ENCODE measurements around the gene SLC44A4.
"Not testable (repeated sequence)": the region's sequence is repeated elsewhere in the genome, so short reads cannot be mapped to it uniquely, and the experiment has no call there.

SLC44A4 gene

DNA sequence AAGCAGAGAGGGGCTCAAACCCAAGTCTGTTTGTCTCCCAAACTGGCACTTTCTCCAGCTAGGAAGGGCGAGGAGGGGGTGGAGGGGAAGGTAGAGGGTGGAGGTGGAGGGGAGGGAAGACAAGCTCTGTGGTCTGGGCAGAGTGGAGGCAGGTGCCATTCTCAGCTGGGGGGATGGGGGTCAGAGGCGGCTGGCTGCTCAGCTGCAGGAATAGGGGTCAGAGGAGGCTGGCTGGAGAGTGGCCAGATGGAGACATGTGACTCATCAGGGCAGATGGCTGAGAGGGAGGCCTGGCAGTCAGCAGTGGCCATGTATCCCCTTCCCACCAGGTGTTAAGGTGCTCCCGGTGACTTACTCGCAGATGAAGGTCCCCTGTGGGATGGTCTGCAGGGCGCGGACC is 3.5 kb upstream of the SLC44A4 start:
- DNase-seq (ENCODE audit: low read depth), result no peak
- no peak overlapping the region for H3K4me3 ChIP-seq (ENCODE audit: low read depth, low read length)

DNA sequence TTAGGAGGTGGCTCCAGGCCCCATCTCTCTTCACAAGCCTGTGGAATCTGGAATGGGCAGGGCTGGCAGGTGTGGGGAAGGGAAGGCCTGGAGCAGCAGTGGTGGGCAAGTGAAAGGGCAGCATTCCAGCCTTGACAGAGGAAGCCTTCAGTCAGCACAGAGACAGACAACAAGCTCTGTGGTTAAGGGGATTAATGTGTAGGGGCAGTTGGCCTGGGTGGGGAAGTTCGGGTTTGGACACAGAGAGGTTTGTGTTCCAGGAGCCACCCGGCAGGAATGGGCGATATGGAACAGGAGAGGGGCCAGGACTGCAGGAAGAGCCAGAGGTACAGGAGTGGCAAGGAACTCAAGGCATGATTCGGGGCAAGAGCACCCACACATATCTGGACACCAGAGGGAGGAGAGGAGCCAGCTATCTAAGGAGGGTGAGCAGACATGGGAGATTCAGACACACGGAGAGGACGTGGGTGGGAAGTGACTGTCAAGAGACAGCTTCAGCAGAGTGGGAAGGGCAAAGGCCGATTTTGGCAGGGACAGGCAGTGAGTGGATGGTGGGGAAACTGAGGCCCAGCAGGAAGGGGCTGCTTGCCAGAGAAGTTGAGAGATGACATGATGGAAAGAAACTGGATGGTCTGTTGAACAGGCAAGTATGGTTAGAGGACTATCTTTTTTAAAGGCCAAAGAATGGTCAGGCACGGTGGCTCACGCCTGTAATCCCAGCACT is 2.5 kb upstream of the SLC44A4 start:
- no peak overlapping the region for H3K4me3 ChIP-seq (ENCODE audit: low read depth, low read length)
- no peak for DNase-seq (ENCODE audit: low read depth)

- DNase-seq (ENCODE audit: low read depth), result no peak
- H3K4me3 ChIP-seq (ENCODE audit: low read depth, low read length), result no peak overlapping the region
Measured at GRCh38 chr6:31880616-31881015, 1.8 kb upstream of the SLC44A4 start.

- H3K4me3 ChIP-seq (ENCODE audit: low read depth, low read length), result no peak overlapping the region
- no peak for DNase-seq (ENCODE audit: low read depth)
Measured at GRCh38 chr6:31879901-31880300, 1.1 kb upstream of the SLC44A4 start.

DNA sequence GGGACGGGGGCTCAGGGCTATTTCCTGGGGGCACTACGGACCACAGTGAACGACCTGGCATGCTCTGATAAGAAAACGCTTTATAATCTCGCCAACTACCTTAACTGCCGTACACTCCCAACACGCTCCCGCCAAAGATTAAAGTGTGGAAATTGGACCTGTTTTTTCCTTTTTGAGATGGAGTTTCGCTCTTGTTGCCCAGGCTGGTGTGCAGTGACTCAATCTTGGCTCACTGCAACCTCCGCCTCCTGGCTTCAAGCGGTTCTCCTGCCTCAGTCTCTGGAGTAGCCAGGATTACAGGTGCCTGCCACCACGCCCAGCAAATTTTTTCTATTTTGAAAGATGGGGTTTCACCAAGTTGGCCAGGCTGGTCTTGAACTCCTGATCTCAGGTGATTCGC is 346 bp upstream of the SLC44A4 start:
- H3K4me3 ChIP-seq (ENCODE audit: low read depth, low read length), result no peak overlapping the region
- DNase-seq (ENCODE audit: low read depth), result no peak

GRCh38 chr6:31878222-31878621 is 575 bp downstream of the SLC44A4 start:
- H3K4me3 ChIP-seq (ENCODE audit: low read depth, low read length), result no peak overlapping the region
- no peak for DNase-seq (ENCODE audit: low read depth)

DNA sequence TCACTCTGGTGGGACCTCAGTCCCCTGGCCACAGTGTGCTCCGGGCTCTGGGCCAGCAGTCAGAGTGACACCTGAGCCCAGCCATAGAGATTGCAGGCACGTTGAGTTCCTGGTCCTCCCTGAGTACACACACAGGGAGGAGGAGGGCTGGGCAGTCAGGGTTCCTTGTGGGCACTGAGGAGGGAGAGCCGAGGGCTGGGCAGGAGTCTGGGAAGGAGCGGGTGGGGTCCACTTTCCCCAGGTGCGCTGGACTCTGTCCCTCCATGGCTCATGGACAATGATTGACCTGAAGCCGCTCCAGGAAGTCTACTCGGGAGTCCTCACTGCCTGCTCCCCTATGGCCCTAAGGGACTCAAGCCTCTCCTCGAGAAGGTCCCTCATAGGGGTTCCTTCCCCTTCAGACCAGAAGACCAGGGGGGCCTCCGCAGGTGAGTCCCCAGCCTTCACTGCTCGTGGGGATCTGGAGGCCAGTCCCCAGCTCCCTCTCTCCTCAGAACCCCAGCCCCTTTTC is 1.1 kb downstream of the SLC44A4 start:
- H3K4me3 ChIP-seq (ENCODE audit: low read depth, low read length), result no peak overlapping the region
- no peak for DNase-seq (ENCODE audit: low read depth)

GRCh38 chr6:31877125-31877650 is 1.6 kb downstream of the SLC44A4 start:
- no peak for DNase-seq (ENCODE audit: low read depth)
- no peak overlapping the region for H3K4me3 ChIP-seq (ENCODE audit: low read depth, low read length)

GRCh38 chr6:31876357-31876756 is 2.4 kb downstream of the SLC44A4 start:
- H3K4me3 ChIP-seq (ENCODE audit: low read depth, low read length), result no peak overlapping the region
- DNase-seq (ENCODE audit: low read depth), result no peak

DNA sequence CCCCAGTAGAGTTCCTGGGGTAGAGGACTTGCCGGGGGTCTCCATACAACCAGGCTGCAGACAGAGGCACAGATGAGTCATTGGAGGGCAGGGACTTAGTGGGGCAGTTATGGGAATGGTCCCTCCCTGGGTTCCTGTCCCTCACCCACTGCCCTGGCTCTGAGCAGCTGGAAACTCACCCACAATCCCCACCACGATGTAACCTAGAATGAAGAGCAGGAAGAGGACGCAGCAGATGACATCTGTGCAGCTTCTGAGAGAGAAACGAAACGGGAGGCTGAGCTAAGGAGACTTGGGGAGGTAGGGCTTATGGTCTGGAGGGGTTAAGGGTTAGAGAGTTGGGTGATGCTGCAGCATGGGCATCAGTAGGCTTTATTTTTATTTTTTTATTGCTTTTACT is 2.9 kb downstream of the SLC44A4 start:
- no peak for DNase-seq (ENCODE audit: low read depth)
- no peak overlapping the region for H3K4me3 ChIP-seq (ENCODE audit: low read depth, low read length)

DNA sequence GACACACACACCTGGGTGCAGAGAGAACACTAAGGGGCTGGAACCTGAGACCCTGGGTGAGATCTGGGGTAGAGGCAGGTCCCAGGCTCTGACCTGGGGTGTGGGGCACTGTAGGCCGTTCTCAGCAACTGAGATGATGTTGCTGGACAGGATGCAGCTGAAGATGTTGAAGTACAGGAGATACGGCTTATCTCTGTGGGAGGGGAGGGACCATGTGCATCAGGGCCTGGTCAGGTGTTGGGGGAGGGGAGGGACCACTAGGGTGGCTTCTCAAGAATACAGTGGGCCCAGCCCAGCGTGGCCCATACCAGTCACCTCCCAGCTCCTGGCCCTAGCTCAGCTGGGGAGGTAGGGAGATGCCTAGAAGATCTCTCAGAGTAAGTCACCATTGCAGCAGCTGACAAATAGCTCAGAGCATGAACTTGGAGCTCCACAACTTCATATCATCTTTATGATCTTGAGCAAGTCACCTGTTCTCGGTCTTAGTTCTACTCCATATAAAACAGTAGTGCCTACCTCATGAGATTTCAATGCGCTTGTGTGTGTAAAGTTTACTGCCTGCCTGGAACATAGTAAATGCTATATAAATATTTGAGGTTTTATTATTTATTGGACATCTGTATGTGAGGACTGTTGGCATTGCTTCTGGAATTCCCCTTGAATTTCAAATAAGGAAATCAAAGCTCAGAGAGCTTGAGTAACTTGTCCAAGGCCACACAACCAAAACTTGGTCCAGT is 3.8 kb downstream of the SLC44A4 start:
- DNase-seq (ENCODE audit: low read depth), result no peak
- H3K4me3 ChIP-seq (ENCODE audit: low read depth, low read length), result no peak overlapping the region

DNA sequence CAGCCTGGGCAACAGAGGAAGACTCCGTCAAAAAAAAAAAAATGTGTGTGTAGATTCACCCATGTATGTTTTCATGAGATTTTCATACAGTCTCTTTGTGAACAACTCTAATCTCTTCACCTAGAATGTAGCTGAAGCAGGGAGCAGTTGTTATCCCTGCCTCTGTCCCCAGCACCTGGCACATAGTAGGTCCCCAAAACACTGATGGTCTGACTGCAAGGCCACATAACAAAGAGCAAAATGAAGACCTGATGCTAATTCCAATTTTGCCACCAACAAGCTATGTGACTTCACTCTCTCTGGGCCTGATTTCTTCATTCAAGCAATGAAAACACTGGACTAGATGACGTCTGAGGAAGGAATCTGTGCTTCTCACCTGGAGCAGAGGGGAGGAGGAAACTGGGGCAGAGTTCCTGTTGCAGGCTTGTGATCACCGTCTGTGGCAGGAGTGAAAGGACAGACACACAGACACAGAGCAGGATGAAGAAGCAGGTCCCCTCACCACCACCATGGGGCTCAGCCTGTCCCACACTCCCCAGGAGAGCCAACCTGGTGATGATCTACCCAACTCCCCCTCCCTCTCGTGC is 4.6 kb downstream of the SLC44A4 start:
- H3K4me3 ChIP-seq (ENCODE audit: low read depth, low read length), result no peak overlapping the region
- no peak for DNase-seq (ENCODE audit: low read depth)

DNA sequence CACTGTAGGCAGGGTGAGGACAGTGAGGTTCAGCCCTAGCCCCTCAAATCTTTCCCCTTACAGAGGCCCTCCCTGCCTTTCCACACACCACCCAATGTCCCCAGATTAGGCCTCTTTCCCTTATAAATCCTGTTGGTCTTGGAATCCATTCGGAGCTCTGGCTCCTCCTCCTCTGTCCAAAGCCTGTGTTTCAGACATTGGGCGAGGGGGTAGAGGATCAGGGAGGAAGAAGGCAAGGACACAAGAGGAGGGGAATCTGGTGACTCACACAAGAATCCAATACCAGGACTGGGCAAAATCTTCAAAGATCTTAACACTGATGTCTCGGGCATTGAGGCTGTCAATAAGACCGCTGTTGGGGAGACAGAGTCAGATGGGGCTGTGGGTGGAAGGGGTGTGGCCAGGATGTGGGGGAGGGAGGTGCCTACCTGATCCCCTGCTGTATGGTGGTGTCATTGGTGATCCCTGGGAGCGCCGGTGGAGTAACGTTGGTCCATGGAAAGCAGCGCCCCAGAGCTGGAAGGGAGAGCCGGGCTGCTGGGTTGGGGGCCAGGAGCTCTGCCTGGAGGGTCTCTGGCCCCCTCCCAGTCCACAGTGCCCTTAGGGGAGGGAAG is 7.6 kb downstream of the SLC44A4 start:
- no peak for DNase-seq (ENCODE audit: low read depth)
- H3K4me3 ChIP-seq (ENCODE audit: low read depth, low read length), result no peak overlapping the region

DNA sequence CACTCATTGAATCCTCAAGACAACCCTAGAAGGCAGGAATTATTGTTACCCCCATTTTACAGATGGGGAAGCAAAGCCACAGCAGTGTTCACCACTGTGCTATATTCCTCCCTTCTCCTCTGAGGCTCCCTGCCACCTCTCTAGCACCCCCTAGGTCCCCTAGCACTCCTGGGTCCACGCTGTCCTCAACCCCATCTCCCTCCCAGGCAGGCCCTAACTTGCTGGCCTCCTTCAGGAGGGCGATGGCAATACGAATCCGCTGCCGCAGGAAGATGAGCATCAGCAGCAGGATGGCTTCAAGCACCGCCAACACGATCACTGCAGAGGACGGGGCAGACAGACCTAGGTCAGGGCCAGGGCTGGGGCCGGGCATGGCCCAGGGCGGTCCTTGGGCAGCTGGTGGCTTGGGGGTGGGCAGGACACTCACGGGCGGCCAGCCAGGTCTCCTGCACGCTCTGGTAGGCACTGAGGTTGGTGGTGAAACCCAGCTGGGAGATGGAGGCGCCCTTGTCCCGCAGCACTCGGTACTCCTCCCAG is 8.3 kb downstream of the SLC44A4 start:
- no peak for DNase-seq (ENCODE audit: low read depth)
- H3K4me3 ChIP-seq (ENCODE audit: low read depth, low read length), result no peak overlapping the region

DNA sequence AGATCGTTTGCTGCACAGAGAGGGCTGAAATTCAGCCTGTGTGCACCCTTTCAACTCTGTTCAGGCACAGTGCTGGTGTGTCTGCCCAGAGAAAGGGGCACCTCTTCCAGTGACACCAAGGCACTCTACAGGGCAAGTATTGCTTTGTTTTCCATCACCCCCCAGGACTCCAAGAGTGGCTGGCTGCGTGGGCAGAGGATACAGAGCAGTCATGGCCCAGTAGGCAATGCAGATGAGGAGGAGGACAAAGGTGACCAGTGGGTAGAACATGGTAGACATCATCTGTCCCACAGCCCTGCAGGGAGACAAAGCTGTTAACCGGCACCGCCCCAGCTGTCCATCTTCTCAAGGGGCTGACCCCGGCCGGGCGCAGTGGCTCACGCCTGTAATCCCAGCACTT is 9.5 kb downstream of the SLC44A4 start:
- no peak for DNase-seq (ENCODE audit: low read depth)
- no peak overlapping the region for H3K4me3 ChIP-seq (ENCODE audit: low read depth, low read length)

DNA sequence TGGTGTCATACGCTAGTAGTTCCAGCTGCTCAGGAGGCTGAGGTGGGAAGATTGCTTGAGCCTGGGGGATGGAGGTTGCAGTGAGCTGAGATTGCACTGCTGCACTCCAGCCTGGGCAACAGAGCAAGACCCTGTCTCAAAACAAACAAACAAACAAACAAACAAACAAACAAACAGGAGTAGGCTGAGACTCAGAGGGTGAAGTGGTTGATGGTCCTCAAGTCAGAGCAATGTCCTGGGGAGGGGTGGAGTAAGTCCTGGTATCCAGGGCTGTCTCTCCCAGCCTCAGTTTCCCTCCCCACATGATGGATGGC is 10.2 kb downstream of the SLC44A4 start:
- not testable (repeated sequence) for H3K4me3 ChIP-seq (ENCODE audit: low read depth, low read length); DNase-seq (ENCODE audit: low read depth)

- no peak overlapping the region for H3K4me3 ChIP-seq (ENCODE audit: low read depth, low read length)
- DNase-seq (ENCODE audit: low read depth), result no peak
Measured at GRCh38 chr6:31865205-31866118, 13.3 kb downstream of the SLC44A4 start.

- DNase-seq (ENCODE audit: low read depth), result no peak
- no peak overlapping the region for H3K4me3 ChIP-seq (ENCODE audit: low read depth, low read length)
Measured at GRCh38 chr6:31864818-31865204, 14.0 kb downstream of the SLC44A4 start.

DNA sequence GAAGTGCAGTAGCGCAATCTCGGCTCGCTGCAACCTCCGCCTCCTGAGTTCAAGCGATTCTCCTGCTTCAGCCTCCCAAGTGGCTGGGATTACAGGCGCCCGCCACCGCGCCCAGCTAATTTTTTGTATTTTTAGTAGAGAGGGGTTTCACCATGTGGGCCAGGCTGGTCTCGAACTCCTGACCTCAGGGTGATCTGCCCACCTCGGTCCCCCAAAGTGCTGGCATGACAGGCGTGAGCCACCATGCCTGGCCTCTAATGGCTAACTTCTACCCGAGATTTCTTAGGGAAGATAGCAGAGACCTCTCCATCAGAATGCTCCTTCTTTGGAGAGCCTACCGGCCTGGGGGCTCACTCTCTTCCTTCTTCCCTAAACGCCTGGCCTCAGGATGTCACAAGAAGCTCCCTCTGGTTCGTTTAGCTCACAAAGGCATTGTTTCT is 14.7 kb downstream of the SLC44A4 start:
- H3K4me3 ChIP-seq (ENCODE audit: low read depth, low read length), result peak overlapping the region; percentile 68
- not testable (repeated sequence) for DNase-seq (ENCODE audit: low read depth)

All from skeletal muscle cell (primary cell).